ENCODE measurements around the gene RELA. TPM values are rescaled to one million over a fixed set of nuclear protein-coding genes. Genes with fewer than 3 reads are reported as not detected.
"Not testable (repeated sequence)": the region's sequence is repeated elsewhere in the genome, so short reads cannot be mapped to it uniquely, and the experiment has no call there.

The RELA gene
- total and polyA plus RNA-seq, 2 of the 13 experiments (the other 11 are each of a cell fraction or from before 2014, with no cell fraction given), result 21.4 to 40.5 TPM

GRCh38 chr11:65661599-65662246, 993 bp downstream of the RELA start (continued):
- TF ChIP-seq, protein P1, sequence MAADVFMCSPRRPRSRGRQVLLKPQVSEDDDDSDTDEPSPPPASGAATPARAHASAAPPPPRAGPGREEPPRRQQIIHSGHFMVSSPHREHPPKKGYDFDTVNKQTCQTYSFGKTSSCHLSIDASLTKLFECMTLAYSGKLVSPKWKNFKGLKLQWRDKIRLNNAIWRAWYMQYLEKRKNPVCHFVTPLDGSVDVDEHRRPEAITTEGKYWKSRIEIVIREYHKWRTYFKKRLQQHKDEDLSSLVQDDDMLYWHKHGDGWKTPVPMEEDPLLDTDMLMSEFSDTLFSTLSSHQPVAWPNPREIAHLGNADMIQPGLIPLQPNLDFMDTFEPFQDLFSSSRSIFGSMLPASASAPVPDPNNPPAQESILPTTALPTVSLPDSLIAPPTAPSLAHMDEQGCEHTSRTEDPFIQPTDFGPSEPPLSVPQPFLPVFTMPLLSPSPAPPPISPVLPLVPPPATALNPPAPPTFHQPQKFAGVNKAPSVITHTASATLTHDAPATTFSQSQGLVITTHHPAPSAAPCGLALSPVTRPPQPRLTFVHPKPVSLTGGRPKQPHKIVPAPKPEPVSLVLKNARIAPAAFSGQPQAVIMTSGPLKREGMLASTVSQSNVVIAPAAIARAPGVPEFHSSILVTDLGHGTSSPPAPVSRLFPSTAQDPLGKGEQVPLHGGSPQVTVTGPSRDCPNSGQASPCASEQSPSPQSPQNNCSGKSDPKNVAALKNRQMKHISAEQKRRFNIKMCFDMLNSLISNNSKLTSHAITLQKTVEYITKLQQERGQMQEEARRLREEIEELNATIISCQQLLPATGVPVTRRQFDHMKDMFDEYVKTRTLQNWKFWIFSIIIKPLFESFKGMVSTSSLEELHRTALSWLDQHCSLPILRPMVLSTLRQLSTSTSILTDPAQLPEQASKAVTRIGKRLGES (CRISPR knock-in tag; IDR thresholded peaks at IDR 0.05; ENCODE audit: borderline replicate concordance), result no peak
- 0 out of 2 replicates have a peak, but pooled peaks have one; percentile 21 for TF ChIP-seq MED1 (CRISPR knock-in tag; IDR thresholded peaks at IDR 0.05)

DNA sequence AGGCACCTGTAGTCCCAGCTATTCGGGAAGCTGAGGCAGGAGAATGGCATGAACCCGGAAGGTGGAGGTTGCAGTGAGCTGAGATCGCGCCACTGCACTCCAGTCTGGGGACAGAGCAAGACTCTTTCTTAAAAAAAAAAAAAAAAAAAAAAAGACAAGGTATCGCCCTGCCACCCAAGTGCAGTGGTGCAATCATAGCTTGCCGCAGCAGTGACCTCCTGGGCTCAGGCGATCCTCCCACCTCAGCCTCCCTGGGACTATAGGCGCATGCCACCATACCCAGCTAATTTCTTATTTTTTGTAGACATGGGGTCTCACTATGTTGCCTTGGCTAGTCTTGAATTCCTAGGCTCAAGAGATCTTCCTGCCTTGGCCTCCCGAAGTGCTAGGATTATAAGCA, 1.8 kb downstream of the RELA start:
- H2AFZ ChIP-seq (ENCODE audit: low read length); in situ Hi-C loops (cut with HindIII; ENCODE audit: extremely low pct_ligation_motif_present, low pct_unique_long_range_greater_than_20kb); H3K27me3 ChIP-seq (ENCODE audit: control insufficient read depth in 1 of 2, insufficient read depth in 2 of 2, low read length in 2 of 2); intact Hi-C loops (cut with micrococcal nuclease; ENCODE audit: unreplicated experiment); FAIRE-seq; CTCF ChIA-PET (ENCODE audit: low intra/inter-chr PET ratio, low total read pairs); ATAC-seq; H3K9me3 ChIP-seq (ENCODE audit: low read length); BruUV-seq (replicated peaks); H4K20me1 ChIP-seq (ENCODE audit: insufficient read depth, low read length); DNase-seq (ENCODE audit: low spot score): not testable (repeated sequence)
- peak overlapping the region in 1 of 3 experiments; percentile 94; a peak in 1 of 6 replicates for H3K4me3 ChIP-seq (replicated peaks in 1 of 3; ENCODE audit: insufficient read depth in 1 of 3, low read depth in 2 of 3, low read length in 3 of 3)
- 94% methylated on average over 9 of the region's 9 CpGs for WGBS (ENCODE audit: low lambda C conversion rate)
- peak overlapping the region; percentile 69 for H3K27ac ChIP-seq (ENCODE audit: extremely low read length, insufficient read depth, low read length)
- peaks cover 27 to 43% of the 10 kb centered on the region in 2 experiments for H3K36me3 ChIP-seq (replicated peaks in 1 of 2; ENCODE audit: control insufficient read depth in 1 of 2, insufficient read depth in 2 of 2, low read length in 2 of 2)
- peak overlapping the region; percentile 87; the same call in 1 of the 2 replicates for H3K4me2 ChIP-seq (ENCODE audit: low read depth, low read length)
- peaks cover 10% of the 10 kb centered on the region for H3K4me1 ChIP-seq (ENCODE audit: insufficient read depth, low read length)
- H3K79me2 ChIP-seq (ENCODE audit: insufficient read depth, low read length), result peaks cover 14% of the 10 kb centered on the region
- POLR2A ChIA-PET, result interaction anchor here (1.4 to 3.6 kb wide), 4 partner anchors 8 to 46 kb away, joined by 3 to 17 read pairs (median 15); partner anchors contain the start of genes PCNX3 and SIPA1
- peak overlapping the region; percentile 91; the same call in 1 of the 2 replicates for H3K9ac ChIP-seq (ENCODE audit: insufficient read depth, low read depth, low read length)

Data from HepG2 (cell line).